Stimulated activated naive CD8-positive, alpha-beta T cell treated with anti-CD3 and anti-CD28 coated beads, Interleukin-15, Interleukin-2, amounts not matched to agents 100 ng/mL and 50 ng/mL, for 24 hours (primary cell): ENCODE data around the gene ADCY9.

Experiments used
- H3K27ac Mint-ChIP-seq: one replicate; pipeline ENCODE4 v1.8.0; 2021; ENCODE audit warnings: mild to moderate bottlenecking, mixed read lengths
- H3K27me3 Mint-ChIP-seq: one replicate; pipeline ENCODE4 v1.8.0; 2021; ENCODE audit warnings: mixed read lengths
- H3K36me3 Mint-ChIP-seq: one replicate; pipeline ENCODE4 v1.8.0; 2021; ENCODE audit warnings: low read depth, mixed read lengths
- H3K4me1 Mint-ChIP-seq: one replicate; pipeline ENCODE4 v1.8.0; 2021; ENCODE audit warnings: low read depth, mixed read lengths
- H3K4me3 Mint-ChIP-seq: one replicate; pipeline ENCODE4 v1.8.0; 2021; ENCODE audit warnings: mild to moderate bottlenecking, mixed read lengths
- H3K9me3 Mint-ChIP-seq: one replicate; pipeline ENCODE4 v1.8.0; 2021; ENCODE audit warnings: mixed read lengths

Gene ADCY9

GRCh38 chr16:4111748-4112696 lies 4.2 kb downstream of the ADCY9 start:
- Mint-ChIP-seq H3K27ac (no peak overlapping the region), H3K4me3 (peak overlapping the region; percentile 11), H3K4me1 (peaks cover 39% of the 10 kb centered on the region)

GRCh38 chr16:4110680-4111079 lies 5.6 kb downstream of the ADCY9 start:
- H3K27ac Mint-ChIP-seq: no peak overlapping the region
- H3K9me3 Mint-ChIP-seq: no peaks in the 10 kb centered on the region
- H3K4me3 Mint-ChIP-seq: no peak overlapping the region
- H3K36me3 Mint-ChIP-seq: peaks cover 4% of the 10 kb centered on the region
- no peaks in the 10 kb centered on the region for H3K27me3 Mint-ChIP-seq
- peaks cover 36% of the 10 kb centered on the region for H3K4me1 Mint-ChIP-seq

More at GRCh38 chr16:4111748-4112696, 4.2 kb downstream of the ADCY9 start:
- Mint-ChIP-seq H3K27me3 (peaks cover 2% of the 10 kb centered on the region), H3K36me3 (peaks cover 4% of the 10 kb centered on the region), H3K9me3 (no peaks in the 10 kb centered on the region)

- H3K9me3 Mint-ChIP-seq: no peaks in the 10 kb centered on the region
- H3K27ac Mint-ChIP-seq: no peak overlapping the region
- no peaks in the 10 kb centered on the region for H3K27me3 Mint-ChIP-seq
- no peak overlapping the region for H3K4me3 Mint-ChIP-seq
- peaks cover 4% of the 10 kb centered on the region for H3K36me3 Mint-ChIP-seq
- peaks cover 36% of the 10 kb centered on the region for H3K4me1 Mint-ChIP-seq
Observed at GRCh38 chr16:4110065-4110464, 6.2 kb downstream of the ADCY9 start.

- Mint-ChIP-seq H3K9me3 (no peaks in the 10 kb centered on the region), H3K27ac (no peak overlapping the region), H3K4me3 (no peak overlapping the region), H3K36me3 (peaks cover 4% of the 10 kb centered on the region), H3K4me1 (peaks cover 34% of the 10 kb centered on the region), H3K27me3 (no peaks in the 10 kb centered on the region)
Observed at GRCh38 chr16:4109250-4109736, 6.9 kb downstream of the ADCY9 start.

GRCh38 chr16:4106516-4106915 lies 9.7 kb downstream of the ADCY9 start:
- Mint-ChIP-seq H3K27ac (no peak overlapping the region), H3K4me1 (peaks cover 16% of the 10 kb centered on the region), H3K9me3 (no peaks in the 10 kb centered on the region), H3K36me3 (peaks cover 5% of the 10 kb centered on the region), H3K4me3 (no peak overlapping the region), H3K27me3 (no peaks in the 10 kb centered on the region)

- Mint-ChIP-seq H3K4me3 (no peak overlapping the region), H3K27ac (no peak overlapping the region)
Observed at GRCh38 chr16:4105848-4106247, 10.4 kb downstream of the ADCY9 start.

GRCh38 chr16:4103745-4104144 lies 12.5 kb downstream of the ADCY9 start:
- Mint-ChIP-seq H3K27ac (no peak overlapping the region), H3K4me3 (no peak overlapping the region), H3K9me3 (no peaks in the 10 kb centered on the region), H3K4me1 (peaks cover 14% of the 10 kb centered on the region), H3K36me3 (peaks cover 5% of the 10 kb centered on the region), H3K27me3 (no peaks in the 10 kb centered on the region)

More at GRCh38 chr16:4105848-4106247, 10.4 kb downstream of the ADCY9 start:
- Mint-ChIP-seq H3K27me3 (no peaks in the 10 kb centered on the region), H3K4me1 (peaks cover 14% of the 10 kb centered on the region), H3K9me3 (no peaks in the 10 kb centered on the region), H3K36me3 (peaks cover 5% of the 10 kb centered on the region)

- Mint-ChIP-seq H3K4me3 (no peak overlapping the region), H3K27ac (no peak overlapping the region), H3K27me3 (no peaks in the 10 kb centered on the region), H3K4me1 (peaks cover 14% of the 10 kb centered on the region), H3K36me3 (peaks cover 5% of the 10 kb centered on the region), H3K9me3 (no peaks in the 10 kb centered on the region)
Observed at GRCh38 chr16:4101421-4102219, 14.6 kb downstream of the ADCY9 start.

GRCh38 chr16:4098501-4098900 lies 17.7 kb downstream of the ADCY9 start:
- H3K9me3 Mint-ChIP-seq: no peaks in the 10 kb centered on the region
- no peaks in the 10 kb centered on the region for H3K36me3 Mint-ChIP-seq
- no peaks in the 10 kb centered on the region for H3K27me3 Mint-ChIP-seq
- H3K4me3 Mint-ChIP-seq: no peak overlapping the region
- peaks cover 8% of the 10 kb centered on the region for H3K4me1 Mint-ChIP-seq
- H3K27ac Mint-ChIP-seq: no peak overlapping the region

- Mint-ChIP-seq H3K27me3 (no peaks in the 10 kb centered on the region), H3K36me3 (no peaks in the 10 kb centered on the region), H3K27ac (no peak overlapping the region), H3K4me3 (no peak overlapping the region), H3K9me3 (no peaks in the 10 kb centered on the region), H3K4me1 (peaks cover 6% of the 10 kb centered on the region)
Observed at GRCh38 chr16:4097826-4098240, 18.4 kb downstream of the ADCY9 start.

- peaks cover 6% of the 10 kb centered on the region for H3K4me1 Mint-ChIP-seq
- H3K27me3 Mint-ChIP-seq: peaks cover 3% of the 10 kb centered on the region
- no peak overlapping the region for H3K4me3 Mint-ChIP-seq
- H3K27ac Mint-ChIP-seq: no peak overlapping the region
- H3K36me3 Mint-ChIP-seq: no peaks in the 10 kb centered on the region
- no peaks in the 10 kb centered on the region for H3K9me3 Mint-ChIP-seq
Observed at GRCh38 chr16:4096509-4096908, 19.7 kb downstream of the ADCY9 start.

GRCh38 chr16:4094127-4094773 lies 22.0 kb downstream of the ADCY9 start:
- Mint-ChIP-seq H3K4me1 (peaks cover 10% of the 10 kb centered on the region), H3K27me3 (peaks cover 3% of the 10 kb centered on the region), H3K36me3 (no peaks in the 10 kb centered on the region), H3K27ac (no peak overlapping the region), H3K4me3 (no peak overlapping the region), H3K9me3 (no peaks in the 10 kb centered on the region)

- no peaks in the 10 kb centered on the region for H3K9me3 Mint-ChIP-seq
- H3K27me3 Mint-ChIP-seq: peaks cover 3% of the 10 kb centered on the region
Observed at GRCh38 chr16:4093495-4094126, 22.6 kb downstream of the ADCY9 start.

GRCh38 chr16:4092547-4093265 lies 23.5 kb downstream of the ADCY9 start:
- Mint-ChIP-seq H3K4me1 (peaks cover 10% of the 10 kb centered on the region), H3K36me3 (no peaks in the 10 kb centered on the region), H3K4me3 (no peak overlapping the region), H3K27ac (no peak overlapping the region), H3K27me3 (peaks cover 3% of the 10 kb centered on the region), H3K9me3 (no peaks in the 10 kb centered on the region)

More at GRCh38 chr16:4093495-4094126, 22.6 kb downstream of the ADCY9 start:
- no peak overlapping the region for H3K4me3 Mint-ChIP-seq
- peaks cover 10% of the 10 kb centered on the region for H3K4me1 Mint-ChIP-seq
- no peak overlapping the region for H3K27ac Mint-ChIP-seq
- no peaks in the 10 kb centered on the region for H3K36me3 Mint-ChIP-seq
